DOHH2 (cell line): ENCODE data around the gene FAM53A.

Source experiments
- H3F3A ChIP-seq: fragments of 200-600 bp; sonication (generic), shearing (Covaris generic); 2 replicates; pipeline ENCODE4 v1.6.0; 2016; ENCODE audit warnings: antibody characterized with exemption, mild to moderate bottlenecking; ENCODE audit not compliant: control insufficient read depth, insufficient read depth
- H3K27ac ChIP-seq: fragments of 200-600 bp; sonication (generic); 2 replicates; pipeline ENCODE4 v1.5.1; 2014; ENCODE audit warnings: low read depth, mild to moderate bottlenecking, low read length, moderate library complexity
- H3K27me3 ChIP-seq: fragments of 200-600 bp; sonication (generic); 2 replicates; pipeline ENCODE4 v1.6.1; 2014; ENCODE audit warnings: mild to moderate bottlenecking, low read length, mixed read lengths; ENCODE audit not compliant: control insufficient read depth
- H3K36me3 ChIP-seq: fragments of 200-600 bp; sonication (generic); 2 replicates; pipeline ENCODE4 v1.6.1; 2014; ENCODE audit warnings: mild to moderate bottlenecking, low read length, moderate library complexity, mixed read lengths; ENCODE audit not compliant: control insufficient read depth
- H3K4me1 ChIP-seq: fragments of 200-600 bp; sonication (generic); 2 replicates; pipeline ENCODE4 v1.6.1; 2014; ENCODE audit warnings: mild to moderate bottlenecking, low read length, mixed read lengths; ENCODE audit not compliant: control insufficient read depth
- H3K4me2 ChIP-seq: fragments of 200-600 bp; sonication (generic); 2 replicates; pipeline ENCODE4 v1.6.0; 2014; ENCODE audit warnings: mild to moderate bottlenecking, low read length, moderate library complexity
- H3K4me3 ChIP-seq: fragments of 200-600 bp; sonication (generic); 2 replicates; pipeline ENCODE4 v1.5.1; 2014; ENCODE audit warnings: mild to moderate bottlenecking, low read length, mixed read lengths
- H3K79me2 ChIP-seq: fragments of 200-600 bp; sonication (generic); 2 replicates; pipeline ENCODE4 v1.6.1; 2014; ENCODE audit warnings: mild to moderate bottlenecking, low read length, mixed read lengths; ENCODE audit not compliant: control insufficient read depth
- H3K9me2 ChIP-seq: fragments of 200-600 bp; sonication (generic); replicated peaks from 2 replicates; pipeline ENCODE4 v1.6.1; 2014; ENCODE audit warnings: mild to moderate bottlenecking, low read length, mixed read lengths; ENCODE audit not compliant: control insufficient read depth
- H3K9me3 ChIP-seq: fragments of 200-600 bp; sonication (generic); 2 replicates; pipeline ENCODE4 v1.6.1; 2014; ENCODE audit warnings: antibody characterized with exemption, low read length, mixed read lengths; ENCODE audit not compliant: control insufficient read depth, insufficient read depth
- H4K20me1 ChIP-seq: fragments of 200-600 bp; sonication (generic); 2 replicates; pipeline ENCODE4 v1.6.0; 2014; ENCODE audit warnings: low read depth, mild to moderate bottlenecking, antibody characterized with exemption, low read length, moderate library complexity; ENCODE audit not compliant: control insufficient read depth, insufficient read depth
- CTCF ChIP-seq: fragments of 200-600 bp; sonication (generic); IDR thresholded peaks from one replicate; pipeline ENCODE4 v1.5.1; 2014; ENCODE audit warnings: antibody characterized with exemption, mild to moderate bottlenecking, low read depth, low read length; ENCODE audit not compliant: poor library complexity, severe bottlenecking
- EZH2phosphoT487 ChIP-seq: fragments of 200-600 bp; sonication (generic); IDR thresholded peaks from 2 replicates; pipeline ENCODE4 v1.6.1; 2017; ENCODE audit warnings: borderline replicate concordance, mild to moderate bottlenecking, antibody characterized with exemption, low read length, moderate library complexity, mixed read lengths

FAM53A gene

GRCh38 chr4:1637580-1638271 lies 46.4 kb downstream of the FAM53A start:
- TF ChIP-seq CTCF, result no peak
- TF ChIP-seq EZH2phosphoT487, result no peak
- H3K27ac ChIP-seq, result no peak overlapping the region
- no peak overlapping the region for H3K4me2 ChIP-seq

GRCh38 chr4:1636490-1637211 lies 47.5 kb downstream of the FAM53A start:
- Histone ChIP-seq H3K9me3 (no peaks in the 10 kb centered on the region), H3K4me3 (no peak overlapping the region), H3K36me3 (no peaks in the 10 kb centered on the region), H3K4me1 (no peaks in the 10 kb centered on the region), H3K79me2 (no peaks in the 10 kb centered on the region), H3K27ac (no peak overlapping the region), H3K27me3 (no peaks in the 10 kb centered on the region), H3F3A (no peaks in the 10 kb centered on the region), H3K9me2 (no peaks in the 10 kb centered on the region), H4K20me1 (no peaks in the 10 kb centered on the region), H3K4me2 (no peak overlapping the region)
- TF ChIP-seq EZH2phosphoT487 (no peak), CTCF (no peak)

More at GRCh38 chr4:1637580-1638271, 46.4 kb downstream of the FAM53A start:
- no peak overlapping the region for H3K4me3 ChIP-seq
- H3K27me3 ChIP-seq, result no peaks in the 10 kb centered on the region
- H3K4me1 ChIP-seq, result no peaks in the 10 kb centered on the region
- no peaks in the 10 kb centered on the region for H3K36me3 ChIP-seq
- H3F3A ChIP-seq, result no peaks in the 10 kb centered on the region
- no peaks in the 10 kb centered on the region for H4K20me1 ChIP-seq
- H3K79me2 ChIP-seq, result no peaks in the 10 kb centered on the region
- H3K9me2 ChIP-seq, result no peaks in the 10 kb centered on the region
- no peaks in the 10 kb centered on the region for H3K9me3 ChIP-seq

GRCh38 chr4:1635464-1635863 lies 48.6 kb downstream of the FAM53A start:
- Histone ChIP-seq H3K27me3 (no peaks in the 10 kb centered on the region), H3K36me3 (no peaks in the 10 kb centered on the region), H3K27ac (no peak overlapping the region), H3K4me2 (no peak overlapping the region), H3K4me1 (no peaks in the 10 kb centered on the region), H3K9me3 (no peaks in the 10 kb centered on the region), H3K4me3 (no peak overlapping the region), H4K20me1 (no peaks in the 10 kb centered on the region), H3F3A (no peaks in the 10 kb centered on the region), H3K9me2 (no peaks in the 10 kb centered on the region), H3K79me2 (no peaks in the 10 kb centered on the region)
- TF ChIP-seq CTCF (no peak), EZH2phosphoT487 (no peak)
